ENCODE results near the gene LRRC38.
"Not testable (repeated sequence)": the region's sequence is repeated elsewhere in the genome, so short reads cannot be mapped to it uniquely, and the experiment has no call there.

The LRRC38 gene, protein sequence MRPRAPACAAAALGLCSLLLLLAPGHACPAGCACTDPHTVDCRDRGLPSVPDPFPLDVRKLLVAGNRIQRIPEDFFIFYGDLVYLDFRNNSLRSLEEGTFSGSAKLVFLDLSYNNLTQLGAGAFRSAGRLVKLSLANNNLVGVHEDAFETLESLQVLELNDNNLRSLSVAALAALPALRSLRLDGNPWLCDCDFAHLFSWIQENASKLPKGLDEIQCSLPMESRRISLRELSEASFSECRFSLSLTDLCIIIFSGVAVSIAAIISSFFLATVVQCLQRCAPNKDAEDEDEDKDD

DNA sequence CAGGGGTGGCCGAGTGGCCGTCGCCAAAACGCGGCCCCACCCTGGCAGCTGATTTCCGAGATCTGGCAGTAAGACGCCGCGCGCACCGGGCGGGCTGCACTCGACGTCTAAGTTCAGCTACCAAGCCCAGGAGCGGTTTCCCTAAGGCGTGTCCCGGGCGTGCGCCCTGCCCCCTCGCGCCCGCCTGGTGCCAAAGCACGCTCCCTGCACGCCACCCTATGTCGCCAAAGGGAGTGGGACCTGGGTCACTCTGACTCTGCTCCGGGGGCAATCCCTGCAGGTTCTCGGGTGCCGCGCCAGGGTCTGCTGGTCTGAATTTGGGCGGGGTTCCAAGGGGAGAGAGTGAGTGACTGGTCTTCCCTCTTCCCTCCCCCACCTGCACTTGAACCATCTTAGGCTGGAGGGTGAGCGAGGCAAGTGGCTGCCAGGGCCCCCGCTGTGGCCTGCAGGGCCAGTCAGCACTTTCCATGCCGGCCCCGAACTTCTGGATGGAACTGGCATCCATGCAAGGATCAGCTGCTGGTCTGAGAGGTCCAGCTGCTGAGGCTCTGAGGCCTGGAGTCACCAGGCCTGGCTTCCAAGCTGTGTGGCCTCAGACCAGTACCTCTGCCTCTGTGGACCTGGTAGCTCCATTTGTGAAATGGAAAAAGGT lies at the start of gene LRRC38:
Gene LRRC38, minus strand, starts transcription at position 109 of the 652 bp plus-strand sequence. CDS start 410 bp downstream, outside the sequence.
- no peak for DNase-seq

GRCh38 chr1:13562981-13563380 lies 49.2 kb upstream of the LRRC38 start:
- not testable (repeated sequence) for DNase-seq

DNA sequence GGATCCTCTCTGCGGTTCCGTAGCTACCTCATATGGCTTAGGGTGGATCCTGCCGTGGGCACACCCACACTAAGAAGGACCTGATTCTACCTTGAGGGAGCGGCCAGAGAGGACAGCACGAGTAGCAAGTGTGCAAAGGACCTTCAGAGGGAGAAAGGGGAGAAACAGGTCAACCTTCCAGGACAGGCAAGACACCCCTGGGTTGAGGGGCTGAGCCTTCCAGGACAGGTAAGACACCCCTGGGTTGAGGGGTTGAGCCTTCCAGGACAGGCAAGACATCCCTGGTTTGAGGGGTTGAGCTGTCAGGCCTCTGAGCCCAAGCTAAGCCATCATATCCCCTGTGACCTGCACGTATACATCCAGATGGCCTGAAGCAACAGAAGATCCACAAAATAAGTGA lies 46.7 kb upstream of the LRRC38 start:
- no peak for DNase-seq

GRCh38 chr1:13556224-13556764 lies 42.5 kb upstream of the LRRC38 start:
- DNase-seq, result no peak

GRCh38 chr1:13554798-13555197 lies 41.0 kb upstream of the LRRC38 start:
- no peak for DNase-seq

- no peak for DNase-seq
Observed at GRCh38 chr1:13550663-13551062, 36.9 kb upstream of the LRRC38 start.

DNA sequence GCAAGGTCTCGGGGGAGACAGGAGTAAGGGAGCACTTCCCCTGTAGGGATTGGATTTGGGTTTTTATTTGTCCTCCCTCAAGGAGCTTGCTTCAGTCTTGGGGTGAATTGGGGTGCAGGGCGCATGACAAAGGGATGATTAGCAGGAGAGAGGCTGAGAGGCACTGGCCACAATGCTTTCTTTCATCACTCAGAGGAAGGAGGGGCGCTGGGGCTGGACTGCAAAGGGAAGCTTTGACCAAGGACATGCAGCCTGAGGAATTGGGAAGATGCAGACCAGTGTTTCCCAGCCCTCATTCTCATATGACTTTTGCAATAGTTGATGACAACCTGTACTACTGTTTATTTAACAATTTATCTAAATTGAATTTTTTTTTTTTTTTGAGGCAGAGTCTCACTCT lies 35.7 kb upstream of the LRRC38 start:
- DNase-seq, result no peak

GRCh38 chr1:13549021-13549420 lies 35.2 kb upstream of the LRRC38 start:
- no peak for DNase-seq

- DNase-seq, result no peak
Observed at GRCh38 chr1:13548281-13548680, 34.5 kb upstream of the LRRC38 start.

- no peak for DNase-seq
Observed at GRCh38 chr1:13546791-13547190, 33.0 kb upstream of the LRRC38 start.

DNA sequence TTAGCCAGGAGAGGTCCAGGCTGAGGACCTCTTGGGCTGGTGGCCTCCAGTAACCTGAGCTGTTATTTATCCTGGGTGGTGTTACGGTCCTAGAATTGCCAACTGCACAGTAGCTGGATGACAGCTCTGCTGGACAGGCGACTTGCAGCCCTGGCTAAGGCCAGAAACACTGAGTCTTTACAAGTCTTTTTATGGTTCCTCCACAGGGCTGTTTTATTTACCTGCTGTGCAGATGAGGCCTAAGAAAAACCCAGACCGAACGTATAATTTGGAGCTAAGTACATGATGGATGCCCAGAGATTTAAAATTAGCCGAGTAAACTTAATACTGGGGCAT lies 30.4 kb upstream of the LRRC38 start:
- DNase-seq, result no peak

DNA sequence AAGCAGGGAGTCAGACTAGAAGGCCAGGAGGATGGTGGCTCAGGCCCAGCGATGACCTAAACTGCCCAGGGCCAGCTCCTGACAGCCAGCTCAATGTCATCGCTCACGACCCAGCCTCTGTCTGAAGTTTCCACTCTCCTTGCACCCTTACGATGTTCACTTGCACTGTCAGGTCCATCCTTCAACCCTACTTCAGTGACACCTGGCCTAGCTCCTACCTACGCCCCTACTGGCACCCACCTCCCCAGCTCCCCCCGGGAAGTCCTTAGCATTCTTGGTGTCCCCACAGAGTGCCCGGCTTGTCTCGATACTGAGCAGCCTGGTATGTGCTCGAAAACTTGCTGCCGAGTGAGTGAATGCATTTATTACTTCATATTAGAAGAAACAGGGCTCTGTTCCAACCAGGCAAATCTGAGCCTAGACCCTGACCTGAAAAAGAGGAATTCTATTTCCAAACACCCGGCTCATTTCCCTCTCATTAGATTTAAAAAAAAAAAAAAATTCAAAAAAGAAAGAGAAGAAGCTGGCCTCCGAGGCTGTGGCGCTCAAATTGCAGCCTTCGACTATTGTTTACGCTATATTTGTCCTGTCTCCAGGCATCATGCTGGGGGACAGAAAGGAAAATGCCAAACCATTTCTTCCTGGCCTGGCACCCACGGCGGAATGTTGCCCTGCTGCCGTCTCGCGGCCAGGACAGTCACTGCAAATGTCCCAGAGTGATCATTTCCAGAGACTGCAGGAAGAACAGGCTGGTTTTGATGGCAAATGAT lies 29.8 kb upstream of the LRRC38 start:
- DNase-seq, result no peak

DNA sequence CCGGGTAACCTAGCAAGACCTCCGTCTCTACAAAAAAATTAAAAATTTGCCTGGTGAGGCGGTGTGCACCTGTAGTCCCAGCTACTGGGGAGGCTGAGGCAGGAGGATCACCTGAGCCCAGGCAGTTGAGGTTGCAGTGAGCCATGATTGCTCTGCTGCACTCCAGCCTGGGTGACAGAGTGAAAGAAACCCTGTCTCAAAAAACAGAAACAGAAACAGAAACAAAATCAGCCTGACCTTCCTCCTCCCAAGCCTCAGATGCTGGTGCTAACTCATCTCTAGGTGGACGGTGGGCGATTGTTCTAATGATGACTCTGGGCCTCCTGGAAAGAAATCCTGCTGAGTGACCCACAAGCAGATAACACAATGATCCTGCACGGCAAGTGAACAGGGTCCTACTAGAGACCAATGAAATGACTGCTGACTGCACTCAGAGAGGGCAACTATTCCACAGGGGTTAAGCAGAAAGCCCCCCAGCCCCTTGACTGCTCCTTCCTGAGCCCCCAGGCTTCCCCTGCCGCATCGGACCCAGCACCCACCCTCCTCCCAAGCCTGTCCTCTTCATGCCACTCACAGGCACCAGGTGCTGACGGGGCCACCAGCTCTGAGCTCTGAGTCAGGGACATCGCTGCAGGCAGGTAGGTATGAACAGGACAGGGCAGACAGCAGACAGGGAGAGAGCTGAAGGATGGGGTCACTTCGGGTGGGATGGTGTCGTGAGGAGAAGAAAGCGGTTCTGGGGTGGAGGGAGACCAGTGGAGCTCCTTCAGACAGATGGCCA lies 27.8 kb upstream of the LRRC38 start:
- no peak for DNase-seq

DNA sequence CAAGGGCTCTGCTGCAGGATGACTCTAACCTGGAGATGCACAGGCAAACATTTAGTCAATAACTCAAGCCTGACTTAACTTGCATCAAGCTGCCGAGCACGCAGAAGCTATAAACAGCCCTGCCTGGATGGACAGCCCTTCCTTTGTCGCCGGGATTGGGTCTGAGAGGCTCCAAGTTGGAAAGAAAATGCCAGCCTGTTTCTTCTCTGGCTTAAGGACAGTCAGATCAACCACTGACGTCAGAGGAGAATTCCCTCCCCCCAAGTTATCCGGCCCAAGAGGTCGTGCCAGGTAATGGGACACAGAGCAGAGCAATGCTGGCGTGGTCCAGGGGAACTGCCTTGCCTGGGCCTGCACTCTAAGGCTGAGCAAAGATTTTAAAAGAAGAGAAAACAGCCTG lies 27.1 kb upstream of the LRRC38 start:
- DNase-seq, result no peak

- no peak for DNase-seq
Observed at GRCh38 chr1:13539683-13540082, 25.9 kb upstream of the LRRC38 start.

DNA sequence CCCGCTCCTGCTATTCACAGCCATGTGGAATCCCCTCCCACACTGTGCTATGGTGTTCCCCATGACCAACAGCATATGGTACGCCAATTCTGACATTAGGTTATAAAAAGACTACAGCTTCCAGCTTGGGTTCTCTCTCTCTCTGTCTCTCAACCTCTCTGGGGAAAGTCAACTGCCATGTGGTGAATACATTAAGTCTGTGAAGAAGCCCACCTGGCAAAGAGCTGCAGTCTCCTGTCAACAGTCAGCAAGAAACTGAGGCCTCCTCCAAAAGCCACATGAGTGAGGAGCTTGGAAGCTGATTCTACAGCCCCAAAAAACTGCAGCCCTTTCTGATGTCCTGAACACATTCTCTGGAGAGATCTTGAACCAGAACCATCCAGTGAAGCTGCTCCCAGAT lies 25.0 kb upstream of the LRRC38 start:
- DNase-seq, result no peak

GRCh38 chr1:13536571-13536970 lies 22.8 kb upstream of the LRRC38 start:
- DNase-seq, result no peak

- no peak for DNase-seq
Observed at GRCh38 chr1:13535227-13535626, 21.4 kb upstream of the LRRC38 start.

DNA sequence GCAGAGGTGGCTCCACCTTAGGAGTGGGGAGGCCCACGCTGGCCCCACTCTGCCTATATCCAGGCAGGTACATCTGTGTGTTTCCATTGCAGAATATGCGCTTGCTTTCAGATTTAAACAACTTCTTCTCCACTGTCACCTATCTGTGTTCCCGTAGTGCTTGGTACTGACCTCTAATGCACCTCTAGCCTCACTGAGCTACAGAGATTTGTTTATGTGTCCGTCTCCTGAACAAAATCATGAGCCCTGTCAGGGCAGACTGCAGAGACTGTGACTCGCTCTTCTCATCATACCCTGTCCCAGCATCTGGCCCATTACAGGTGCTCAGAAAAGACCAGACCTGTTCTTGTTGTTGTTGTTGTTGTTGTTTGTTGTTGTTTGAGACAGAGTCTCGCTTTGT lies 14.5 kb upstream of the LRRC38 start:
- DNase-seq, result no peak

GRCh38 chr1:13523780-13524477 lies 10.1 kb upstream of the LRRC38 start:
- no peak for DNase-seq

- no peak for DNase-seq
Observed at GRCh38 chr1:13520985-13521384, 7.2 kb upstream of the LRRC38 start.

GRCh38 chr1:13517193-13517812 lies 3.5 kb upstream of the LRRC38 start:
- DNase-seq, result no peak

All from amniotic stem cell (primary cell).